WERI-Rb-1 (cell line): Measurements from ENCODE around the gene CENPP.

Experiments used
- DNase-seq: peaks from one replicate; pipeline ENCODE4 v3.0.0-alpha.2; 2020
- H3K27ac ChIP-seq: fragments of 250-450 bp; sonication (Bioruptor Pico); 2 replicates; pipeline ENCODE4 v1.5.1; 2020; ENCODE audit warnings: mild to moderate bottlenecking, moderate library complexity
- H3K27me3 ChIP-seq: fragments of 250-450 bp; sonication (Bioruptor Pico); 2 replicates; pipeline ENCODE4 v1.5.1; 2021; ENCODE audit warnings: mild to moderate bottlenecking, low read depth, moderate library complexity; ENCODE audit not compliant: insufficient read depth, severe bottlenecking
- H3K36me3 ChIP-seq: fragments of 250-450 bp; sonication (Bioruptor Pico); 2 replicates; pipeline ENCODE4 v1.5.1; 2020; ENCODE audit warnings: mild to moderate bottlenecking, moderate library complexity
- H3K4me3 ChIP-seq: 2 replicates; pipeline ENCODE4 v1.5.1; 2011; ENCODE audit warnings: low read depth, mild to moderate bottlenecking, control low read depth, low read length
- H3K9me3 ChIP-seq: fragments of 250-450 bp; sonication (Bioruptor Pico); 2 replicates; pipeline ENCODE4 v1.5.1; 2021; ENCODE audit warnings: mild to moderate bottlenecking, moderate library complexity; ENCODE audit not compliant: severe bottlenecking
- TF ChIP-seq, protein P1 (sequence below): IDR thresholded peaks from 2 replicates; pipeline ENCODE4 v1.5.1; 2011; ENCODE audit warnings: low read depth, mild to moderate bottlenecking, control low read depth, inconsistent platforms, low read length

Gene CENPP

DNA sequence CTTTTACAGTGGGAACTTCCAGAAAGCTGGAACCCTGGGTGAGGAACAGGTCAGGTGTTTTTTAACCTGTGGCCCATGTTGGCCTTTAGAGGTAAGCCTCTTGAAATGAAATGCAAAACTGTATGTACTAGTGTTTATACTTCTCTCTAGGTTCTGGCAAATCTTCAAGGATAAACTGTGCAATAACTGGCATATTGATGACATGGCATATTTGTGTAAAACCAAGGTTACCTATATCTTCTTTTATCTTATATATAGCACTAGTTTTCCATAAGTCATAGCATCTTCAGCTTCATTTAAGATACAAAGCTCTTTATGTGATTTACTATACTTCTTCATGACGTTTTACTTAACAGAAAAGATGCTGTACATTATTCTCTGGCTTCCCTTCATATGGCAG lies 24.8 kb upstream of the CENPP start:
- Histone ChIP-seq H3K36me3 (peaks cover 85% of the 10 kb centered on the region), H3K27ac (no peak overlapping the region), H3K27me3 (no peaks in the 10 kb centered on the region), H3K4me3 (no peak overlapping the region), H3K9me3 (no peaks in the 10 kb centered on the region)
- DNase-seq: no peak
- TF ChIP-seq, protein P1, sequence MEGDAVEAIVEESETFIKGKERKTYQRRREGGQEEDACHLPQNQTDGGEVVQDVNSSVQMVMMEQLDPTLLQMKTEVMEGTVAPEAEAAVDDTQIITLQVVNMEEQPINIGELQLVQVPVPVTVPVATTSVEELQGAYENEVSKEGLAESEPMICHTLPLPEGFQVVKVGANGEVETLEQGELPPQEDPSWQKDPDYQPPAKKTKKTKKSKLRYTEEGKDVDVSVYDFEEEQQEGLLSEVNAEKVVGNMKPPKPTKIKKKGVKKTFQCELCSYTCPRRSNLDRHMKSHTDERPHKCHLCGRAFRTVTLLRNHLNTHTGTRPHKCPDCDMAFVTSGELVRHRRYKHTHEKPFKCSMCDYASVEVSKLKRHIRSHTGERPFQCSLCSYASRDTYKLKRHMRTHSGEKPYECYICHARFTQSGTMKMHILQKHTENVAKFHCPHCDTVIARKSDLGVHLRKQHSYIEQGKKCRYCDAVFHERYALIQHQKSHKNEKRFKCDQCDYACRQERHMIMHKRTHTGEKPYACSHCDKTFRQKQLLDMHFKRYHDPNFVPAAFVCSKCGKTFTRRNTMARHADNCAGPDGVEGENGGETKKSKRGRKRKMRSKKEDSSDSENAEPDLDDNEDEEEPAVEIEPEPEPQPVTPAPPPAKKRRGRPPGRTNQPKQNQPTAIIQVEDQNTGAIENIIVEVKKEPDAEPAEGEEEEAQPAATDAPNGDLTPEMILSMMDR: no peak

DNA sequence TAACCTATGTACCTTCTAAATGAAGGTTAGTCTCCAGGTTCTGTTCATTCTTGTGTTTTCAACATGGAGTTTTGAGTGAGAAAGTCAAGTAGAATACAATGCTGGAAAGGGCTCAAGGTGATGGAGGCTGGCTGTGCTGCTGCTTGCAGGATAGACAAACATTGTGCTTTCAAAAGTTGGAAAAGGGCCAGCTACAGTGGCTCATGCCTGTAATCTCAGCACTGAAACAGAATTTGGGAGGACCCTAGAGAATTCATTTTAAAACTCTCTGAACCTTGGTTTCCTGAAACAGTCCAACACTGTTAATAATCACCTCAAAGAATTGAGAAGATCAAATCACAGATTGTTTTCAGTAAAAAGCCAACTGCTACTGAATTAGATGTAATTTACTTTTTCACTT lies 16.9 kb upstream of the CENPP start:
- no peaks in the 10 kb centered on the region for H3K27me3 ChIP-seq
- no peak overlapping the region for H3K4me3 ChIP-seq
- peaks cover 84% of the 10 kb centered on the region for H3K36me3 ChIP-seq
- no peaks in the 10 kb centered on the region for H3K9me3 ChIP-seq
- no peak overlapping the region for H3K27ac ChIP-seq
- DNase-seq: no peak
- TF ChIP-seq, protein P1: no peak

GRCh38 chr9:92310562-92310961 lies 15.2 kb upstream of the CENPP start:
- no peaks in the 10 kb centered on the region for H3K9me3 ChIP-seq
- TF ChIP-seq, protein P1: no peak
- H3K27me3 ChIP-seq: no peaks in the 10 kb centered on the region
- peaks cover 71% of the 10 kb centered on the region for H3K36me3 ChIP-seq
- no peak for DNase-seq
- H3K27ac ChIP-seq: no peak overlapping the region
- H3K4me3 ChIP-seq: no peak overlapping the region

GRCh38 chr9:92312887-92313623 lies 12.7 kb upstream of the CENPP start:
- peaks cover 66% of the 10 kb centered on the region for H3K36me3 ChIP-seq
- no peak overlapping the region for H3K4me3 ChIP-seq
- DNase-seq: no peak
- H3K27ac ChIP-seq: no peak overlapping the region
- no peaks in the 10 kb centered on the region for H3K9me3 ChIP-seq
- TF ChIP-seq, protein P1: no peak
- H3K27me3 ChIP-seq: no peaks in the 10 kb centered on the region

GRCh38 chr9:92313624-92314012 lies 12.1 kb upstream of the CENPP start:
- H3K9me3 ChIP-seq: no peaks in the 10 kb centered on the region
- H3K4me3 ChIP-seq: no peak overlapping the region
- H3K27ac ChIP-seq: no peak overlapping the region
- no peaks in the 10 kb centered on the region for H3K27me3 ChIP-seq
- peaks cover 66% of the 10 kb centered on the region for H3K36me3 ChIP-seq
- DNase-seq: no peak
- TF ChIP-seq, protein P1: no peak

DNA sequence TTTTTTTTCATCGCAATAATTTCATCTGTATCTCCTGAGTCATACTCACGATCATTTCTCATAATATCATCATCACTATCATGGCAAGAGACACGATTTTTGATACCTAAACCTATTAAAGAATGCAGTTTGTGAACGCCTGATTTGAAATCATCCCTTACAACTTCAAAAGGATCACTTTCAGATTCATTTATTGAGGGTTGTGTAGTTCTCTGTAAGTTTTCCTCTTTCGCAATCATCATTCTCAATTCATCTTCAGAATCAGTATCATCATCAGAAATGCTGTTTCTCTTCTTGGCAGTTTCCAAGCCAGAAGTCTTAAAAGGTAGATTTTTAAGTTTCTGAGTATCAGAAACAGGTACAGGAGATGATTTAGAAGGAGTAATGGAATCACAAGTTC lies 10.3 kb upstream of the CENPP start:
- H3K4me3 ChIP-seq: no peak overlapping the region
- H3K27me3 ChIP-seq: no peaks in the 10 kb centered on the region
- peaks cover 62% of the 10 kb centered on the region for H3K36me3 ChIP-seq
- H3K27ac ChIP-seq: no peak overlapping the region
- no peak for DNase-seq
- no peaks in the 10 kb centered on the region for H3K9me3 ChIP-seq
- TF ChIP-seq, protein P1: no peak
